GM18526 (cell line): ENCODE data around the gene CD302.

Experiments used
- POLR2A ChIP-seq: IDR thresholded peaks from 3 replicates; pipeline ENCODE4 v1.6.1; 2011; ENCODE audit not compliant: insufficient read length; ENCODE audit errors: extremely low read depth

CD302 gene

GRCh38 chr2:159769147-159769546, 28.9 kb downstream of the CD302 start:
- TF ChIP-seq POLR2A = no peak

DNA sequence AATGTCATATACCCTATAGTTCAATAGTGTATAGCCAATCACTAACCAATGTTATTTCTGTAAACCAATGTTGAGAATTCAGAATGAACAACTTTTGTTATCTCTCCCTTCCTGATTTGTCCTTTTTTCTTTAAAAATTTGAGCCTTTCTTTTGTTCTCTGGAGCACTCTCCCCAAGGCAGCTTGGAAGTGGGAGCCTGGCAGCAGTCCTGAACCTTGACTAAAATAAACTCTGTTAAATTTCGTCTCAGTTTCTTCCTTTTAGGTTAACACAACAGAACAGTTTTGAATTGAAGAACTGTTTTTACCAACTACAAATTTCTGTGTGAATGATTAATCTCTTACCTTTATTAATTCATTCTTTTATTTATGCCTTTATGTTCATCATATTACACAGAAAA, 35.9 kb downstream of the CD302 start:
- TF ChIP-seq POLR2A = no peak

GRCh38 chr2:159760326-159760725, 37.7 kb downstream of the CD302 start:
- TF ChIP-seq POLR2A = no peak

GRCh38 chr2:159759577-159759976, 38.4 kb downstream of the CD302 start:
- no peak for TF ChIP-seq POLR2A

DNA sequence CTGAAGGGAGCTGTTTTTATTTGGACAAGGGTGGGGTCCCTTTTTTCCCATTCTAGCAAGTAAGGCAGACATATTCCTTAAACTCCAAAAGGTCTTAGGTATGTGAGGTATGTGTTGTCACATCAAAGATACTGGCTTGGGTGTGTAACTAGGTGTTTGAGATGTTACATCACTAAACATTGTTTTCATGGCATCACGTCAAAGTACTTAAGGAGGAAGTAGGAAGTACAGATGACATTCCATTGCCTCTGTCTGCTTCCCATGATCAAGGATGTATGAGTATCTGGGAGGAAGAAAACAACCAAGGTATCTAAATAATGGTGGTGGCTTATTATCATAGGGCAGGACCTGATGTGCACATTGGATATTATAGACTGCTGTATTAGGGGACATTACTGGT, 39.3 kb downstream of the CD302 start:
- no peak for TF ChIP-seq POLR2A

- TF ChIP-seq POLR2A = no peak
These were observed 39.8 kb downstream of the CD302 start for GRCh38 chr2:159758239-159758638.

- TF ChIP-seq POLR2A = no peak
These were observed 42.2 kb downstream of the CD302 start for GRCh38 chr2:159755788-159756187.

- TF ChIP-seq POLR2A = no peak
These were observed 43.0 kb downstream of the CD302 start for GRCh38 chr2:159755014-159755413.

GRCh38 chr2:159753797-159754196, 44.2 kb downstream of the CD302 start:
- no peak for TF ChIP-seq POLR2A

GRCh38 chr2:159750873-159751272, 47.1 kb downstream of the CD302 start:
- TF ChIP-seq POLR2A = no peak

- TF ChIP-seq POLR2A = no peak
These were observed 49.9 kb downstream of the CD302 start for GRCh38 chr2:159748089-159748488.

DNA sequence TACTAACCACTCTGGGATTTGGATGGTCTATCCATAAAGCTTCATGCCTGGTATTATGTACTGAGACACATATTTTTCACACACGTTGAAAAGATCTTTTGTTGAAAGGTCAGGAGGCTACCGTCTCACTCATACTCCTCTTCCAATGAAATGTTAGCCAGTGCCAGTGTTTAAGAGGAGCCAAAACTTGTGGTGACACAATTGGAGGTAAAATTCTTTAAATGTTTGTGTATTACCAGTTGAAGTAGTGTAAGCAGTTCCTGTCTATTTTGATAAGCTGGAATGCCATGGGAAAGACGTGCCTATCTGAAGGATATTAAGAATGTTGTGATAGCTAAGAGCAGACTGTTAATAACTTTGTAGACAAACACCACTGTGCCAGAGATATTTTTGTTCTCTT, 53.6 kb downstream of the CD302 start:
- no peak for TF ChIP-seq POLR2A

DNA sequence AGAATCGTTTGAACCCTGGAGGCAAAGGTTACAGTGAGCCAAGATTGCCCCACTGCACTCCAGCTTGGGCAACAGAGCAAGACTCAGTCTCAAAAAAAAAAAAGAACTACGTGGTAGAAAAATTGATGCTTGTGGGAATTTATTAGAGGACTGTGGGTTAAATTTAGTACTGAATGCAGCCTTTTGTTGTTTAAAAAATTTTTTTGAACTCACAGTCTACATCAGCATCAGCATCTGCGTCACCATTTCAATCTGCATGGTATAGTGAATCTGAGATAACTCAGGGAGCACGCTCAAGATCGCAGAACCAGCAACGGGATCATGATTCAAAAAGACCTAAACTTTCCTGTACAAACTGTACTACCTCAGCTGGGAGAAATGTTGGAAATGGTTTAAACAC, 55.2 kb downstream of the CD302 start:
- no peak for TF ChIP-seq POLR2A

DNA sequence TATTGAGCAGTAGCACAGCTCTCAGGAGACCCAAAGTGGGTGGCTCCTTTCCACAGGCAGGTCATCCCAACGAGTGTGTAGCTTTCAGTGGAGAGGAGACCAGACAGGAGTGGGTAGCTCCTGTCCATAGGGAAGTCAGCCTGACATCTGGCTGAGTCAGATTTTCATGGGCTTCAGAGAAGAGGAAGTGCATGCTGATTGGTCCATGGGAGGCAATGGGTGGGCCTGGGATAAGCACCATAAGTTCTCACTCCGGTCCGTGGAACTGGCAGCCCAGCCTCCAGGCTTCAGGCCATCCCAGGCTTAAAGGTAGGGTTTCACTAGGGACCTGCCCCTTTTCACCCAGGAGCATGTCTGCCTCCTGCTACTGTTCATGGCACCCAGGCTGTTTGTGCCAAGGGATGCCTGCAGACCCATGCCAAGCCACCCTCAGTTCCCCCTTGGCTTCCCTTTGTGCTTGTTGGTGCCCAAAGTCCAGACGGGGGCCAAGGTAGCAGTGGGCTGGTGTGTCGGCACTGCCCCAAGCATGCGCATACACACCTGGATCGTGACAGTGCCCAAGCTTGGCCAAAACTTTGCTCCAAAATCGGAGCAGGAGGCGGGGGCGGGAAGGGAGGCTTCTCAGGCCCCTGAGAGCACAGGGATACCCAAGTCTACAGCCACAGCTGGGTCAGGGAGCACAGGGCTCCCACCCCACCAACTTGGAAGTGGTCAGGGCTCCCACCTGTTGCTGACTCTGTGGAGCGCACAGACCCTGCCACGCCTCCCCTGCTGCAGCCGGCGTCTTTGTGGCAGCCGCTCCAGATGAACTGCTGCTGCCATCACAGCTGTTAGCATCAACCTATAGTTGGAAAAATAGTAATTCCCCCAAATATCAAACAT, 59.3 kb downstream of the CD302 start:
- no peak for TF ChIP-seq POLR2A

DNA sequence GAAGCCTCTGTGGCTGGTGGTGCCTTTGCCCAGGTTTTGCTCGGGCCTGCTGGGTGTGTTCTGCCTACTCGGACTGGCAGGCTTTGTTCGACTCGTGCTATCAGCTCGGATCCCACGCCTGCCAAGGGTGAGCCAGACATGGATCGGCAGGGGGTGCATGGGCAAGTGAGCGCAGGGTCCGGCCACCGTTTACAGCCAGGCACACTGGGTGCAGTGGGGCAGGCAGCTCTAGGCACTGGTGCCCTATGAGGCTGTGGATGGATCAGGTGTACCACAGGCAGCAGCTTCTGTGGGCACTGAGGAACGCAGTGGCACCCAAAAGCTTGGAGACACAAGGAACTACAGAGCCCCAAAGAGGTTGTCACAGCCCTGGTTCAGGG, 60.1 kb downstream of the CD302 start:
- TF ChIP-seq POLR2A = no peak

- no peak for TF ChIP-seq POLR2A
These were observed 60.6 kb downstream of the CD302 start for GRCh38 chr2:159737292-159737916.

GRCh38 chr2:159736048-159736447, 62.0 kb downstream of the CD302 start:
- TF ChIP-seq POLR2A = no peak
